ENCODE measurements around the gene TMEFF1. TPM values are rescaled to one million over a fixed set of nuclear protein-coding genes. Genes with fewer than 3 reads are reported as not detected.
A peak's percentile ranks its signal among the peaks of the same experiment; 100 is the strongest.

The TMEFF1 gene
- total RNA-seq, 1 donor from 2014 or later = 14.8 TPM

DNA sequence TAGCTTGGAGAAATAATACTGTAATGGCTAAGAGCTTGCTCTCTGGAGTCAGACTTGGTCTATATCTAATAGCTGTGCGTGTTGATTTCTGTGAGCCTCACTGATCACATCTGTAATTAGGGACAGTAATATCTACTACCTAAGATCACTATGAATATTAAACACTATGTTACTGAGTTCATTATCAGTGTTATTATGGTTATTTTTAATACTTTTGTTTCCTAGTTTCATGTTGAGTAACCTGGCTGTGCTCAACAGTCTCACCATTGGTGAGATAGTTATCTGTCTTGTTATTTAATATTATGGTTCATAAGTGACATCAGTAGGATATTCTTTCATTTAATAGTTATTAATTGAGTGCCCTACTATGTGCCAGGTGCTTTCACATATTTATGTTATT, 82.5 kb downstream of the TMEFF1 start:
- TF ChIP-seq, protein P1, sequence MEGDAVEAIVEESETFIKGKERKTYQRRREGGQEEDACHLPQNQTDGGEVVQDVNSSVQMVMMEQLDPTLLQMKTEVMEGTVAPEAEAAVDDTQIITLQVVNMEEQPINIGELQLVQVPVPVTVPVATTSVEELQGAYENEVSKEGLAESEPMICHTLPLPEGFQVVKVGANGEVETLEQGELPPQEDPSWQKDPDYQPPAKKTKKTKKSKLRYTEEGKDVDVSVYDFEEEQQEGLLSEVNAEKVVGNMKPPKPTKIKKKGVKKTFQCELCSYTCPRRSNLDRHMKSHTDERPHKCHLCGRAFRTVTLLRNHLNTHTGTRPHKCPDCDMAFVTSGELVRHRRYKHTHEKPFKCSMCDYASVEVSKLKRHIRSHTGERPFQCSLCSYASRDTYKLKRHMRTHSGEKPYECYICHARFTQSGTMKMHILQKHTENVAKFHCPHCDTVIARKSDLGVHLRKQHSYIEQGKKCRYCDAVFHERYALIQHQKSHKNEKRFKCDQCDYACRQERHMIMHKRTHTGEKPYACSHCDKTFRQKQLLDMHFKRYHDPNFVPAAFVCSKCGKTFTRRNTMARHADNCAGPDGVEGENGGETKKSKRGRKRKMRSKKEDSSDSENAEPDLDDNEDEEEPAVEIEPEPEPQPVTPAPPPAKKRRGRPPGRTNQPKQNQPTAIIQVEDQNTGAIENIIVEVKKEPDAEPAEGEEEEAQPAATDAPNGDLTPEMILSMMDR (IDR thresholded peaks at IDR 0.05; ENCODE audit: insufficient read depth, low read depth, low read length) = no peak
- TF ChIP-seq EZH2 (IDR thresholded peaks at IDR 0.05; ENCODE audit: insufficient read depth, low read length) = no peak
- H3K36me3 Mint-ChIP-seq (ENCODE audit: low read depth, unreplicated experiment) = peaks cover 2% of the 10 kb centered on the region
- H4K20me1 ChIP-seq (ENCODE audit: insufficient read depth, low read length) = no peaks in the 10 kb centered on the region
- H3K4me2 ChIP-seq (ENCODE audit: low read length) = no peak overlapping the region
- no peak overlapping the region for H3K27ac Mint-ChIP-seq (ENCODE audit: unreplicated experiment)
- H3K79me2 ChIP-seq (ENCODE audit: insufficient read depth, low read length) = no peaks in the 10 kb centered on the region
- no peak overlapping the region for H3K27ac ChIP-seq (ENCODE audit: low read depth, low read length)
- H3K4me1 ChIP-seq (ENCODE audit: insufficient read depth, low read length) = no peaks in the 10 kb centered on the region
- no peak for DNase-seq (ENCODE audit: low read depth)
- no peaks in the 10 kb centered on the region for H3K4me1 Mint-ChIP-seq (ENCODE audit: low read depth, unreplicated experiment)
- no peaks in the 10 kb centered on the region for H3K9me3 ChIP-seq (ENCODE audit: insufficient read depth, low read depth, low read length)
- no peaks in the 10 kb centered on the region for H3K27me3 Mint-ChIP-seq (ENCODE audit: low read depth, unreplicated experiment)
- FAIRE-seq = peak; percentile 26
- H3K9me3 Mint-ChIP-seq (ENCODE audit: unreplicated experiment) = no peaks in the 10 kb centered on the region
- no peaks in the 10 kb centered on the region for H3K36me3 ChIP-seq (ENCODE audit: insufficient read depth, low read length)
- H3K27me3 ChIP-seq (ENCODE audit: insufficient read depth, low read length) = no peaks in the 10 kb centered on the region
- no peak overlapping the region for H3K9ac ChIP-seq (ENCODE audit: low read length)
- H2AFZ ChIP-seq (ENCODE audit: low read depth, low read length) = no peak overlapping the region
- H3K4me3 ChIP-seq (ENCODE audit: insufficient read depth, low read depth, low read length) = no peak overlapping the region
- no peak overlapping the region for H3K4me3 Mint-ChIP-seq (ENCODE audit: unreplicated experiment)

DNA sequence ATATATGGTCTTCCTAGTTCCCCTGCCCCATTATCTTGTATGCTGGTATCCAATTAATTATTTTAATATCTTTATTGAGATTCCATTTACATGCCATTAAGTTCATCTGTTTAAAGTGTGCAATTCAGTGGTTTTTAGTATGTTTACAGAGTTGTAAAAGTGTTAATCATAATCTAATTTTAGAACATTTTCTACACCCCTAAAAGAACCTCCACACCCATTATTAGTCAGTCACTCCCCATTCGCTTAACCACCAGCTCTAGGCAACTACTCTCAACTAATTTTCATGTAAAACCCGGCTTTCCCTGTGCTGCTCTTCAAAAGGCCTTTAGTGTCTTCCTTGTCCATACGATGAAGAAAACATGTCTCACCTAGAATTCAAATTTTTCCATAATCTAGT, 84.1 kb downstream of the TMEFF1 start:
- H3K4me1 ChIP-seq (ENCODE audit: insufficient read depth, low read length) = no peaks in the 10 kb centered on the region
- Mint-ChIP-seq H3K27ac (ENCODE audit: unreplicated experiment) (no peak overlapping the region), H3K4me1 (ENCODE audit: low read depth, unreplicated experiment) (peaks cover 3% of the 10 kb centered on the region), H3K9me3 (ENCODE audit: unreplicated experiment) (no peaks in the 10 kb centered on the region), H3K27me3 (ENCODE audit: low read depth, unreplicated experiment) (no peaks in the 10 kb centered on the region), H3K36me3 (ENCODE audit: low read depth, unreplicated experiment) (peaks cover 2% of the 10 kb centered on the region), H3K4me3 (ENCODE audit: unreplicated experiment) (no peak overlapping the region)
- no peak for FAIRE-seq
- H2AFZ ChIP-seq (ENCODE audit: low read depth, low read length) = no peak overlapping the region
- H3K9me3 ChIP-seq (ENCODE audit: insufficient read depth, low read depth, low read length) = no peaks in the 10 kb centered on the region
- no peak overlapping the region for H3K4me2 ChIP-seq (ENCODE audit: low read length)
- H3K9ac ChIP-seq (ENCODE audit: low read length) = no peak overlapping the region
- no peaks in the 10 kb centered on the region for H3K27me3 ChIP-seq (ENCODE audit: insufficient read depth, low read length)
- no peaks in the 10 kb centered on the region for H3K79me2 ChIP-seq (ENCODE audit: insufficient read depth, low read length)
- TF ChIP-seq, protein P1 (IDR thresholded peaks at IDR 0.05; ENCODE audit: insufficient read depth, low read depth, low read length) = no peak
- TF ChIP-seq EZH2 (IDR thresholded peaks at IDR 0.05; ENCODE audit: insufficient read depth, low read length) = no peak
- H3K4me3 ChIP-seq (ENCODE audit: insufficient read depth, low read depth, low read length) = no peak overlapping the region
- no peak for DNase-seq (ENCODE audit: low read depth)
- H3K27ac ChIP-seq (ENCODE audit: low read depth, low read length) = no peak overlapping the region
- H3K36me3 ChIP-seq (ENCODE audit: insufficient read depth, low read length) = no peaks in the 10 kb centered on the region
- no peaks in the 10 kb centered on the region for H4K20me1 ChIP-seq (ENCODE audit: insufficient read depth, low read length)

DNA sequence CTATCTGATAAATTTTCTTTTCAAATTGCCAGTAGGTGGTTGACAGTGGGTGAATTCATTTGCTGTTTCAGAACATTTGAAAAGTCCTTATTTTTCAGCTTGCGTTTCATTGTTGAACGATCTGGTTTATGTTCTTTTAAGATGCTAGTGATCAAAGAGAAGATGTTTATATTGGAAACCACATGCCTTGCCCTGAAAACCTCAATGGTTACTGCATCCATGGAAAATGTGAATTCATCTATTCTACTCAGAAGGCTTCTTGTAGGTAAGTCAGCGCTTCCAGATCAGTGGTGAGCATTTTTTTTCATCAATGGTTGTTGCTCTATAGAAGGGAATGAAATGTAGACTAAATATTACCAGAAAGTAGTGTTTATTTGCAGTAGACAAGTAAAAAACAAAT, 88.3 kb downstream of the TMEFF1 start:
- Mint-ChIP-seq H3K4me1 (ENCODE audit: low read depth, unreplicated experiment) (peaks cover 3% of the 10 kb centered on the region), H3K27me3 (ENCODE audit: low read depth, unreplicated experiment) (no peaks in the 10 kb centered on the region), H3K36me3 (ENCODE audit: low read depth, unreplicated experiment) (peaks cover 2% of the 10 kb centered on the region), H3K4me3 (ENCODE audit: unreplicated experiment) (no peak overlapping the region), H3K27ac (ENCODE audit: unreplicated experiment) (no peak overlapping the region), H3K9me3 (ENCODE audit: unreplicated experiment) (no peaks in the 10 kb centered on the region)
- Histone ChIP-seq H3K36me3 (ENCODE audit: insufficient read depth, low read length) (no peaks in the 10 kb centered on the region), H3K27me3 (ENCODE audit: insufficient read depth, low read length) (no peaks in the 10 kb centered on the region), H3K4me2 (ENCODE audit: low read length) (peak overlapping the region; percentile 7), H3K79me2 (ENCODE audit: insufficient read depth, low read length) (no peaks in the 10 kb centered on the region), H3K4me1 (ENCODE audit: insufficient read depth, low read length) (no peaks in the 10 kb centered on the region), H3K9me3 (ENCODE audit: insufficient read depth, low read depth, low read length) (no peaks in the 10 kb centered on the region), H3K4me3 (ENCODE audit: insufficient read depth, low read depth, low read length) (no peak overlapping the region), H3K27ac (ENCODE audit: low read depth, low read length) (no peak overlapping the region), H3K9ac (ENCODE audit: low read length) (no peak overlapping the region), H4K20me1 (ENCODE audit: insufficient read depth, low read length) (no peaks in the 10 kb centered on the region), H2AFZ (ENCODE audit: low read depth, low read length) (no peak overlapping the region)
- no peak for TF ChIP-seq EZH2 (IDR thresholded peaks at IDR 0.05; ENCODE audit: insufficient read depth, low read length)
- TF ChIP-seq, protein P1 (IDR thresholded peaks at IDR 0.05; ENCODE audit: insufficient read depth, low read depth, low read length) = no peak
- DNase-seq (ENCODE audit: low read depth) = peak; percentile 90
- FAIRE-seq = peak; percentile 55

All from astrocyte (in vitro differentiated cells and primary cell).